Activated CD4-positive, alpha-beta T cell treated with anti-CD3 and anti-CD28 coated beads, Interleukin-2, Interleukin-4, amounts not matched to agents 100 ng/mL and 50 ng/mL, durations not matched to agents 16 hours and 8 hours (primary cell): ENCODE measurements around the gene KRT32.

Source experiments
- DNase-seq: peaks from one replicate; pipeline ENCODE4 v3.0.0-alpha.2; 2020; ENCODE audit warnings: low spot score

Gene KRT32

DNA sequence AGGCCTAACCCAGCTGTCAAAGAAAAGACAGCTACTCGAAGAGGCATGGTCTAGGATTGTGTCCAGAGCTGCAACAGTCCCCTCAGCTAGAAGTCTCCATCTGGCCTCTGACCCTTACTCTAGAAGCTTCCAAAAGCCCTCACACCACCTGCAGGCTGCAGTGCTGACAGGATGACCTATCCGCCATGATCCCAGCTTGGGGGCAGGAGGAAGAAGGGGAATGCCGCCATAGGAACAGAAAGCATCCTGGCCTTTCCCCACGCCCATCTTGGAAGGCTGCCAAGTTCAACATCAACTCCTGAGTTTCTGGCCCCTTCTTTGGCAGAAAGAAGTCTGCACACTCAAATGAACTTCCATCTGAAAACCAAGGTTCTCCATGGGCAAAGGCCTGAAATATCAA is 25.6 kb upstream of the KRT32 start:
- no peak for DNase-seq

DNA sequence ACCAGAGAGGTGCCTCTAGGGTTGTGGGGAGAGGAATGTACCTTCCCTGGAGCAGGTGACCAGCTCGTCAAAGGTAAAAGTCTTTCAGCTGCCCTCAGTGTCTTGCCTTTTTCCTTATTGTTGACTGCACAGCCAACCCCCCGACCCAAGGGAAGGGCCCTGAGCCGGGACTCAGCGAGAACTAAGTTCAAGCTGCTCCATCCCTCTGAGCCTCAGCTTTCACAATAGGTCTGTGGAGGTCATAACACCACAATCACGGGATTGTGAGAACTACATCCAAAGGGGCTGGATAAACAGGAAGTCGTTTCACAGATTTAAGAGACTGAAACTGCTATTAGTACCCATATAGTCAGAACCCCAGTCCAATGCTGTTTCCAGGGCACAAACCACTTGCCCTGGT is 25.2 kb upstream of the KRT32 start:
- DNase-seq, result no peak

DNA sequence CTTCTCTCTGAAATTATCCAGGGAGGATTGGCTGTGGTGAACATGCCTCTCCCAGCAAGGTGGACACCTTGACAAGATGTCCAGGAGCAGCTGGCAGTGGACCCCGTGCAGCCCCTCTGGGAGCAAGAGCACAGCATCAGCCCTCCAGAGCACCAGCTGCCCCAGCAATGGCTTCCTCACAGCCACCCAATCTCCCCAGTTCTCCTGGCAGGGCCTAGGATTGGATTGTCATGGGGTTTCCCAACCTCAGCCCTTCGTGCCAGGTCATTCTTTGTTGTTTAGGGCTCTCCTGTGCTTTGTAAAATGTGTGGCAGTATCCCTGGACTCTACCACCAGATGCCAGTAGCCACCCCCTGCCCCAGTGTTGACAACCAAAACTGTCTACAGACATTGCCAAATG is 24.3 kb upstream of the KRT32 start:
- DNase-seq, result no peak

DNA sequence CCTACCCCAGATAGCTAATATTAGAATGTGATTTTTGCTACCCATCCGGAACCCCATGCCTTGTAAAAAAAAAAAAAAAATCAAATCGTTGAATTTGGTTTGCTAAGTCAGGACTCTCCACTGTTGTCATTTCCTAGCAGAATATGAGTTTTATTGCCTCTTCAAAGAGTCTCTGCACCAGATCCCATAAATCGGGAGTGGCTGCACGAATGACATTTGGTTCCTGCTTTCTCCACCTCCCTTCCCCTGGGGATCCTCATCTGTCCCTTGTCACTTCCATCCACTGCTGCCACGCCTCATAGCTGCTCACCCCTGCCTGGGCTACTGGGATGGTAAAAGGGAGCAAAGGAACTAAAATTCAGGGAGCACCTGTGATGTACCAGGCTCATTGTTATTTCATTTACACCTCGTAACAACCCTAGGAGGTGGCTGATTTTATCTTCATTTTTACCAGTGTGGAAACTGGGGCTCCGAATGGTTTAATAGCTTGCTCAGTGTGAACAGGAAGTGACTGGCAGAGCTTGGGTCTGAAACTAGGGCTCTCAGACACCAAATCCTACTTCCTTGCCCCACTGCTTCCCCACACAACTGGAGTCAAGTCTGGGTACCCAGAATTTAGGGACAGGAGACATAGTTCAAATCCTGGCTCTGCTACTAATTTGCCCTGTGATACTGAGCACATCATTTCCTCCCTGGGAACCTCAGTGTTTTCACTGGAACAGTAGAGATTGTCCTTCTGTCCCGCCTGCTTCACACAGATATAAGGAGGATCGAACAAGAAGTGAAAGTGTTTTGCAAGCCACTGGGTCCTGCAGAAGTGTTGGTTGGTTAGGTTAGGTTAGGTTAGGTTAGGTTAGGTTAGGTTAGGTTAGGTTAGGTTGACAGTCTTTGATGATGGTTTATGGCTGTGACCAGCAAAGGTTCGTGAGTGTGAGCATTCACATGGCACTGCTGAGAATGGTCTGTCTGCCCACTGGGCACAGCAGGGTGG is 23.1 kb upstream of the KRT32 start:
- no peak for DNase-seq

DNA sequence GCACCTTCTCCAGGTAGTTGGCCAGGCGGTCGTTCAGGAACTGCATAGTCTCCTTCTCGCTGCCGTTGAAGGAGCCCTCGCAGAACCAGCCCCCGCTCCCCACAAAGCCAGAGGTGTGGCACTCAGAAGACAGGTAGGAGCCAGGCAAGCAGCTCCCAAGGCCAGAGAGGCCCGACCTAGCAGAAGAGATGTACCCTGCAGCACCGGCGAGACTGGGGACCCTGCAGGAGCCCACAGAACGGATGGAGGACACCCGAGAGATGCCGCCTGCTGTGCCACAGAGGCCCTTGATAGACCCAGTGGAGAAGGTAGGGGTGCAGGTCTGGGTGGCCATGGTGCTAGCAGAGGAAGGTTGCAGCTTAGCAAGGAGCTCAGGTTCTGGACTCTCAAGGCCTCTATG is 22.3 kb upstream of the KRT32 start, which contains the start of gene KRT36:
Gene KRT36 (minus strand): TSS at position 380 of the 400 bp plus-strand sequence. CDS start 46 bp downstream, at position 334.
- no peak for DNase-seq

DNA sequence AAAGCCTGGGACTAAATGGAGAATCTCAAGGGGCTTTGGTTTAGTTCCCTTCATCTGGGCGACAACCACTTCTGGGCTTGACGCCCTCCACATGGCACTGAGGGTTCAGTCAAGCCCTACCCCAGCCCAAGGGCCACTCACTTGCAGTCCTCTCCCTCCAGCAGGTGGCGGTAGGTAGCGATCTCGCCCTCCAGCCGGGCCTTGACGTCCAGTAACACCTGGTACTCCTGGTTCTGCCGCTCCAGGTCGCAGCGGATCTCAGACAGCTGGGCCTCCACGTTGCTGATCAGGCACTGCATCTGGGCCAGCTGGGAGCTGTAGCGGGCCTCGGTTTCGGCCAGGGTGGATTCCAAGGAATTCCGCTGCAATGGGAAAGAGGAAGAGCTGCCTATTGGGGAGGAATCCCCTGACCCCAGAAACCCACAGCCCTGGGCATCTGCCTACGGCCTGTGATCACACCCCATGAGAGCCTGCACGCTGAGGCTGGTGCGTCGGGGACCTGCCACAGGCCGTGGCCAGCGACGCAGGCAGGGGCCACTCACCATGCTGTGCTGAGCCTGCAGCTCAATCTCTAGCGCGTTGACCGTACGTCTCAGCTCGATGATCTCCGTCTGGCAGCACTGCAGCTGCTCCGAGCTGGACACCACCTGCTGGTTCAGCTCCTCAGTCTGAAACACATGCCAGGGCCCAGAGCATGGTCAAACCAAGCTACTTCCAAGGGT is 19.8 kb upstream of the KRT32 start:
- peak; percentile 36 for DNase-seq

DNA sequence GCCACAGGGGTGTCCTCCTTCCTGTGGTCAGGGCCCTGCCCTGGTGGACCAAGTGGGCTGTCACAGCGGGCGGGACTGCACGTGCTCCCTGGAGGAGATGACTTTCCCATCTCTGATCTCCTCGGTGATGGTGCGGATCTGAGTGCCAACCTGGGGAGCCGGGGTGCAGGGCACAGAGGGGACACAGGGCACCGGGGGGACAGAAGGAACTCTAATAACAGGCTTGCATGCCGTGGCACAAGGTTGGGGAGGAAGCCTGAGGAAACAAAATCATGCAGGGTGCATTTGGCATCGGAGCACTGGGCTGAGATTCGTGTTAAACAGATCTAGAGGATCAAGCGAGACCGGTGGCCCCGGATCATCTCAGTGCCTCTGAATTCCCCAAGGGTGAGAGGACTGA is 19.1 kb upstream of the KRT32 start:
- no peak for DNase-seq

DNA sequence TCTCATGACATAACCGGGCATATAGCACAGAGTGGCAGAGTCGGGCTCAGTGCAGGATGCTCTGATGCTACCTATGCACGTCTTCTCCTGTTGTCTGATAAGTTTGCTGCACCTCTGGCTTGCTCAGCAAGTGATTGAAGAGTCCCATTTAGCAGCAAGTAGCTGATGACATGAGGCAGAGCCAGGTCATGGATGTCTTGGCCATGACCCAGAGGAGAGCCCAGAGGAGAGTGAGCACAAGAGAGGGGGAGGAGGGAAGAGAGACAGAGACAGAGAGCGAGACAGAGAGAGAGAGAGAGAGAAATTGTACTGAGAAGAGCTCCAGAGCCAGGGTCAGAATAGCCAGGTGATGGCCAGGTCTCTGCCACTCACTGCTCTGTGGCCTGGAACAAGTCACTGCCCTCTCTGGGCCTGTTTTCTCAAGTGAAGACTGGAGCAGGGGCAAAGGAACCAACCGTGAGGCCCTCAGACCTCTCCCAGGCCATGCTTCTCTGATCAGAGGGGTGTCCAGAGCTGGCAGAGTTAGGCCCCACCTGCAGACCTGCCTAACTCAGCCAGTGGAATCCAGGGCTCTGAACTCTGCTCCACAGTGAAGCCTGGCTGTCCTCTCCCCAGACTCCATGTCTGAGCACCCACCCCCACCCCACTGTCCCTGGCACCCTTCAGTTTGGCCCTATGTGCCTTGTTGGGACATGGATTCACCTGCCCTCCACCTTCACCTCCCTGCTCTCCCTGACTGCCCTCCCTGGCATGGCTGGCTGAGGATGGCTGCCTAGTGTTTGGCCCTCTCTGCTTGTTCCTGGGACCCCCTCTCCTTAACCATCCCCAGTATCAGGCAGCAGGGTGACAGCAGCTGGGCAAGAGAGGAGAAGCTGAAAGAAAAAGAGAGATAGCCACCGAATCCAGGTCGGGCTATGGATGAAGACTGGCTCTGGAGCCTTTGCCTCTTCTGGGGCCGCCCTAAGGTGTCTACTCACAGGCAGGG is 18.0 kb upstream of the KRT32 start:
- DNase-seq, result no peak

DNA sequence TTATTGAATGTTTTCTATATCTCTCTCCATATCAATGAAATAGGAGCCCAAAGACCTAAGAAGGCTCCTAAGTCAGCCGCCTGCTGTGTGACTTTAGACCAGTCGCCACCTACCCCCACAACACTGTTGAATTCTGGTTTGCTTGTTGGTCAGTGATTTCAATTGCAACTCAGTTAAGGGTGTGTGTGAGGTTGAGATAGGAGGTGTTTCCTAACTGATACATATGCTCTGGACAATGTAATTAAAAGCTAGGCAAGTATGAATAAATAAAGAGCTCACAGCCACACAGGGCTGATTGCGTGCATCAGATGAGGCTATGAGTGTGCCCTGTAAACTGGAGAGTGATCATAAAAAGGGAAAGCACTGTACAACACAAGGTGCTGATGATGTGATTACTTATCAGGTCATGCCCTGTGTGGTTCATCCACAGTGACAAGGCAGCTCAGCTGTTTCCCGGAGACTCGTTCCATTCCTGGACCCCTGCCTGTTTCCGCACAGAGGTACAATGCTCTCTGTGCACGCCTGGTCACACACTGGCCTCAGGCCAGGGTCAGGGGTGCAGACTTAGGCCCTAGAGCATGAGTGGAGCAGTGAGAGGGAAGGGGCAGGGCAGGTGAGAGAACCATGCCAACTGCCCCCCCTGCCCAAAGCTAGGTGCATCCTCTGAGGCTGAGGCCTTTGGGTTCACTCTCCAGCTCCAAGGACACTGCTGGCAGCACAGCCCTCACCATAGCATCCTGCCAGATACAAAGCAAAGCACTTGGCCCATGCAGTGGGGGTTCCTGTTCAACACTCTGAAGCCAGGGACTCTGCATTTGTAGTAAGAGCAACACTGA is 17.0 kb upstream of the KRT32 start:
- DNase-seq, result no peak

DNA sequence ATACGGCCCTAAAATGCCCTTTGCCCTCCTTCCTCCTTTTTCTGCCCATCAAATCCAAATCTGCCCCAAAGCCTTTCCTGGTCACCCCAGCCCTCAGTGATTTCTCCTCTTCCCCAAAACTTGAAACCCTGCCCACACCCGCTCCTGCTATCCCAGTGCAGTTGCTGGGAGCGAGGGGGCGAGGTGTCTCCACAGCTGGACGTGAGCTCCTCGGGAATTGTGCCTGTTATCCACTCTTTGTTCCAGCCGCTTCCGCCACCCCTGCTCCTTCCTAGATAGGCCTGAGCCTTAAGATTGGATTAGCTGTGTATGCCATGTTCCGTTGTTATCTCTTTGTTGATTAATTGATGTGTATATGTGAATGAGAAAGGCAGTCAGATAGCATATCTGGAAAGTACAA is 16.3 kb upstream of the KRT32 start:
- no peak for DNase-seq

DNA sequence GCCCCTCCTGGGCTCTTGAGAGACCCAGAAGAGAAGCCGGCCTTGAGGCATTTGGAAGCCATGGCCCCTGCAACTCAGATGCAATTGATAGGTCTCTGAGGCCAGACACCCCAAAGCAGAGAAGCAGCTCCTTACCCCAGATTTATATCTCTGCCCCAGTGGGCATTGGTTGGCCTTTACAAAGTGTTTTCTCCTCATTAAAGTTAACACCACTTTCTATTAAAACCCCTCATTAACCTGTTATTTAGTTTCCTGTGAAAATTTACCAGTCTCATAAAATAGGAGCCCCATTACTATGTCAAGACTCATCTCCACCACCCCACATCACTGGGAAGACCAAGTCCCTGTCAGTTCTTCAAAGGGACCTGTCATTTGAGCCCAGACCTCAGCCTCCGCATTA is 13.8 kb upstream of the KRT32 start, which contains the start of gene KRT35:
Gene KRT35 (minus strand): TSS at position 116 of the 400 bp plus-strand sequence. CDS start 54 bp downstream, at position 62.
- DNase-seq, result no peak

DNA sequence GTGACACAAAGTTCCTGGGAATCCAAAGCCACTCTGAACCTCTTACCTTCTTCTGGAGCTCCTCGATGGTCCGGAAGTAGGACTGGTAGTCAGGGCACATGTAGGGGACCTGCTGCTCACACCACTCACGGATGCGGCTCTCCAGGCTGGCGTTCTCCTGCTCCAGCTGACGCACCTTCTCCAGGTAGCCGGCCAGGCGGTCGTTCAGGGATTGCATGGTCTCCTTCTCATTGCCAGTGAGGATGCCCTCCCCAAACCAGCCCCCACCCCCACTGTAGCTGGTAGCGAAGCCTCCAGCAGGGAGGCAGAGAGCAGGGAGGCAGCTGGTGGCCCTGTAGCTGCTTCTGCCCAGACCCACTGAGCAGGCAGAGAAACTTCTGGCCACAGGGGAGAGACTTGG is 13.4 kb upstream of the KRT32 start:
- no peak for DNase-seq

DNA sequence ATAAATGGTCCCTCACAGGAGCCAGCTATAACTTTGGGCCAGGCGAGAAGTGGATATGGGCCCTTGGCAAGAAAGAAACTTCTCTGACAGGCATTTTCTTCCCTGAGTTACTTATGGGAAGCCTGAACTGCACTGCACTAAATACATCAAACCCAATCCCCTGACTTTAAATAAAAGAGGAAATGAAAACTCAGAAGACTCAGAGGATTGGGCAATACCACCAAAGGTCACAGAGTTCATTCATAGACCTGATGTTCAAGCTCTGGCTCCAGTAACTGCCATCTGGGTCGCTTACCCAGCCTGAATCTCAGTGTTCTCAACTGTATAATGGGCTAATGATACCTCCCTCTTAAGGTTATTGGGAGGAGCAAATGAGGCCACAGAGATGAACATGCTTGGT is 12.9 kb upstream of the KRT32 start:
- no peak for DNase-seq

DNA sequence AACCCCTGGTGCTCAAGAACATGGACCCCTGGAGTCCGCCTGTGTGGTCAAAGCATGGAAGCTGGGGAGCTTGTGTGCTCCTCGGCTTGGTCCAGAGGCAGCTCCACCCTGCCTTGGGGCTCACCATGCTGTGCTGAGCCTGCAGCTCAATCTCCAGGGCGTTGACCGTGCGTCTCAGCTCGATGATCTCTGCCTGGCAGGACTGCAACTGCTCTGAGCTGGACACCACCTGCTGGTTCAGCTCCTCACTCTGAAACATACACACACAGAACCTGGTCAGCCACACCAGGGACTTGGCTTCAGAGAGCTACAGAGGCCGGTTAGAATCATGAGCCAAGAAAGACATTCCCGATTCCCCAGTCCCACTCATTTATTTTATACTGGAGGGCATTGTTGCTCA is 11.1 kb upstream of the KRT32 start:
- no peak for DNase-seq

DNA sequence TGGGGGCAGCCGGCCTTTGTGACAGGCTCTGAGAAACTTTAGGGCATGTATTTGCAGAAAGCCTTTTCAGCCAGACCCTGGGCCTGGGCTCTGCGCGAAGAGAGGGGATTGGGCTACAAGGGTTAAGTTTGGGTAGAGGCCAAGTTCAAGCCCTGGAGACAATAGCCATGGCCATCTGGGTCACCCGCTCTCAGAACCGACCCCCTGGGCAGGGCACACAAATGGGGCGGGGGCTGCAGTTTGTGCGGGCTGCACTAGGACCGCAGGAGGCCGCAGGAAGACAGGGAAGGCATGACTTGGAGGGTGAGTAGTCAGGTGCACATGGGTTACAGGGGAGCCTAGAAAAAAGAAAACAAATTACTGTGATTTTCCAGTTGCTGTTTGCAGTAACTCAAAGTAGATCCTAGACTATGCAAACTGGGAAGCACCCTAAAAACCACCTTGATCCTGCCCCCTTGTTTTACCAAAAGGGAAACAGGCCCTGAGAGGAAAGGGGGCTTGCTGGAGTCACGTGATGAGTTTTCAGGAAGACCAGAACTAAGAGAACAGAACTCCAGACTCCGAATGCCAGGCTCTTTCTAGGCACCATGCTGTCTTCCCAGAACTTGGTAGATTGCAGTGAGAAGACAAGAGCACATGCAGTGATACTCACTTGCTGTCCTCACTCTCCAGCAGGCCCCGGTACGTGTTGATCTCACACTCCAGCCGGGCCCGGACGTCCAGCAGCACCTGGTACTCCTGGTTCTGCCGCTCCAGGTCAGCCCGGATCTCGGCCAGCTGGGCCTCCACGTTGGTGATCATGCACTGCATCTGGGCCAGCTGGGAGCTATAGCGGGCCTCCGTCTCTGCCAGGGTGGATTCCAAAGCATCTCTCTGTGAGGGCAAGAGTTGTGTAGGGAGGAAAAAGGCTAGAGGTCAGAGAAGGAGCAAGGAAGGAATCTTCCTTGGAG is 10.0 kb upstream of the KRT32 start:
- DNase-seq, result no peak

DNA sequence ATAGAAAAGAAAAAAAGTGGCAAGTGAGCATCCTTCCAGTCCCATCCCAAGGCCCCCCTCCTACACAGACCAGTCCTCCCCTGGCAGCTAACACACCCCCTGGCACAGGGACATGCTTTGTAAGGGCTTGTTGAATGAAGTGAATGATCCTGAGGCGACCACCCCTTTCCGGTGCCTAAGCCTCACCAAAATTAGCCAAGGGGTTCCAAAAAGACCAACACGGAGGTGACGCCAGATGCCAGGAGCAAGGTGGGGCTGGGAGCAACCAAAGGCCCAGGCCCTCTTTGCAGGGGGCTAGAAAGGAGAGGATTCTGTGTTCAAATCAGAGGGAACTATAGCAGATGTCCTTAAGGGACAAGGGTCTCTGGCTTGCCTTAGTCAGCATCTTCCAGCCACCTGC is 8.2 kb upstream of the KRT32 start:
- DNase-seq, result no peak

DNA sequence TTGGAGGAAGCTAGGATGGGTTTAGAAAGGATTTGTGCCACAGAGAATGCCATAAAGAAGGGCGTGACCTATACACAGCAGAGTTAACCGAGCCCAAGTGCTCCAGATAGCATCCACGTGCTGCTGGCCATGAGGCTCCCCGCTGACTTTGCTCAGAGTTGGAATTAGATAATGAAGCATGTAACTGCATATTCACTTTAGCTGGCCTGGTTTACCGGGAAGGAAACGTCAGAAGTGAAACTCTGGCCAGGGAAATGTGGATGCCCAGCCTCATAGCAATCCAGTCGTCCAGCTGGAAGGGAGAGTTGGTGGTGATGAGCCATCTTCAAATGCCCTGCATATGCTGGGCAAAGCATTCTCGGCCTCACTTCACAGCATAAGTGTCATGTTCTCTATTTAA is 7.7 kb upstream of the KRT32 start:
- DNase-seq, result no peak

DNA sequence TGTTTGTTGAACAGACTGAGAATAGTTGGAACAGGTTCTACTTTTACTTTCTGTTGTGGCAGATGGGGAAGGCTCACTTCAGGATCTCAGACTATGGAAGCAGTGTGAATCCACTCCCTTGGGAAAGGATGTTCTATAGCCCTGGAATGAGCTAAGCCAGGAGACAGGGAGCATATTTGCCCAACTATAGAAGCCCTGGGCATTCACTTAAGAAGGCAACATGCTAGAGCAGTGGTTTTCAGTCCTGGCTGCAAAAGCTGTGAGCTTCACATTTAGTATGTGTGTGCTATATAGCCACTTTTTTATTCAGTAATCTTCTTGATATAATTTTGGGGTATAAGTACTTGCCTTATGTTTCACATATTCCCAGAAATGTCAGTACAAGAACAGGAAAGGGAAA is 1.2 kb upstream of the KRT32 start:
- no peak for DNase-seq

DNA sequence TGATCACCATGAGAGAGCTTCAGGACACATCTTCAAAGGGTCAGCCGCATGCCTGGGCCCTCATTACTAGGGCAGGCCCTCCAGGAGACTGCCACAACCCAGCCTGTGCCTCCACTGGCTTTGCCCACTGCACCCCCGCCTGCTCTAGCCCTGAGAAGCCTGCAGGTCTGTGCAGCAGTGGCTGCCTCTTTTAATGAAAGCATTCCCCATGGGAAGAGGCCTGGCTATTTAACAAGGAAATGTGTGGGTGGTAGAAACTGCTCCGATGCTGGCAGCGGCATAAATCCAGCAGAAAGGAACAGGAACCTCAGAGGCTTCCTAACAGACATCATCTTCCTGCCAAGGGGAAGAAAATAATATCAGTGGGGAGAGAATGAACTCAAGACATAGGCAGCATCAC is 375 bp upstream of the KRT32 start:
- no peak for DNase-seq

DNA sequence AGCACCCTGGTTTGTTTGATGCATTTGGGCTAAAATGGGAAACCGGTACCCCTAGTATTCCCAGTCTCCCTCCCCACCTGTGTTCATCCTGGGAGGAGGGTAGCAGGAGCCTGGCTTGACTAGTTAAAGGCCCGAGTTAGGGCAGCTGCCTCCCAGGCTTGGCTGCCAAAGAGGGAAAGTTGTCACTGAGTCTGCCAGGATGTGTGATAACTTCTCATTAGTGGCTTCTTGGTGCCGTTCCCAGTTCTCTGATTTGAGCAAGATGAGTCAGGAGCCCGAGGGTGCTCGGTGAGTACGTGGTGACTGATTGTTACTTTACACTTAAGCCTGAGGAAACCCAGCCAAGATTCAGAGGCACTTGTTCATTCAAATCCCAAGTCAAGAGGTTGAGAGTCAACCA is 2.5 kb downstream of the KRT32 start:
- no peak for DNase-seq
